Hepatocyte (in vitro differentiated cells): ENCODE measurements around the gene PIP4P1.

Experiments used
- CTCF ChIP-seq: fragments of 200-600 bp; sonication (generic); IDR thresholded peaks from 2 replicates; pipeline ENCODE4 v1.5.1; 2016; ENCODE audit warnings: antibody characterized with exemption, mild to moderate bottlenecking; ENCODE audit not compliant: poor library complexity
- EZH2 ChIP-seq: fragments of 200-600 bp; sonication (generic); IDR thresholded peaks from 2 replicates; pipeline ENCODE4 v1.6.1; 2016; ENCODE audit warnings: antibody characterized with exemption, mild to moderate bottlenecking, borderline replicate concordance
- EZH2phosphoT487 ChIP-seq: fragments of 200-600 bp; sonication (generic); IDR thresholded peaks from one replicate; pipeline ENCODE4 v1.6.1; 2018; ENCODE audit warnings: antibody characterized with exemption, mild to moderate bottlenecking, low read depth, moderate library complexity; ENCODE audit not compliant: unreplicated experiment, severe bottlenecking

DNA sequence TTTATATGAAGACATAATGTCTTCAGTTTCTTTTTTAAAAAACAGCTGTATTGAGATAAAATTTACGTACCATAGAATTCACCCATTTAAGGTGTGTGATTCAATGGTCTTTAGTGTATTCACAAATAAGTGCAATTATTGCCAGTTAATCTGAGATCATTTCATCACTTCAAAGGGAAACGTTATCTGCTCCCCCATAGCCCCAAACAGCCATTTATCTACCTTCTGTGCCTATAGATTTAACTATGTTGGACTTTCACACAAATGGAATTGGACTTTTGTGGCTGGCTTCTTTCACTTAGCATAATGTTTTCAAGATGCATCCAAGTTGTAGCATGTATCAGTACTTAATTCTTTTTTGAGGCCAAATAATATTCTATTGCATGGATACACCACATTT lies 17.7 kb upstream of the PIP4P1 start:
- no peak for TF ChIP-seq CTCF
- no peak for TF ChIP-seq EZH2phosphoT487
- TF ChIP-seq EZH2 = no peak
